NCI-H460 (cell line): ENCODE measurements around the gene OLFM4. TPM values are rescaled to one million over a fixed set of nuclear protein-coding genes. Genes with fewer than 3 reads are reported as not detected.

Experiments
- DNase-seq: peaks from one replicate; pipeline ENCODE4 v3.0.0-alpha.2; 2016; ENCODE audit warnings: low read depth; ENCODE audit errors: extremely low read depth
- total RNA-seq: library from RNA; depleted of rRNA; stranded (reverse); fragments of >200 nt; shearing (Covaris generic); gene quantifications from 2 replicates; pipeline ENCODE4 v1.2.3, GENCODE V29; 2014; rRNA removed

OLFM4 gene
- total RNA-seq, 1 experiment from 2014 or later, result not detected

- no peak for DNase-seq
Observed at GRCh38 chr13:53064731-53065130, 36.1 kb downstream of the OLFM4 start.

- DNase-seq, result no peak
Observed at GRCh38 chr13:53066411-53066810, 37.8 kb downstream of the OLFM4 start.

GRCh38 chr13:53068585-53069520 lies 40.2 kb downstream of the OLFM4 start:
- DNase-seq, result no peak

- DNase-seq, result no peak
Observed at GRCh38 chr13:53069800-53070199, 41.2 kb downstream of the OLFM4 start.

- no peak for DNase-seq
Observed at GRCh38 chr13:53073711-53074110, 45.1 kb downstream of the OLFM4 start.

GRCh38 chr13:53074114-53074513 lies 45.5 kb downstream of the OLFM4 start:
- no peak for DNase-seq

- DNase-seq, result no peak
Observed at GRCh38 chr13:53075356-53076041, 46.9 kb downstream of the OLFM4 start.

- no peak for DNase-seq
Observed at GRCh38 chr13:53079691-53080090, 51.1 kb downstream of the OLFM4 start.

- DNase-seq, result no peak
Observed at GRCh38 chr13:53088871-53089270, 60.3 kb downstream of the OLFM4 start.

GRCh38 chr13:53089951-53090350 lies 61.3 kb downstream of the OLFM4 start:
- DNase-seq, result no peak

- no peak for DNase-seq
Observed at GRCh38 chr13:53090461-53090860, 61.8 kb downstream of the OLFM4 start.

- no peak for DNase-seq
Observed at GRCh38 chr13:53092931-53093330, 64.3 kb downstream of the OLFM4 start.

GRCh38 chr13:53098455-53098854 lies 69.8 kb downstream of the OLFM4 start:
- DNase-seq, result no peak

- no peak for DNase-seq
Observed at GRCh38 chr13:53100394-53101063, 71.9 kb downstream of the OLFM4 start.

Other genes with a start within 250 kb of the OLFM4 start
- gene PCDH8, start 180.2 kb upstream of the OLFM4 start, total RNA-seq, result not detected in 2 replicates